ENCODE data around the gene HDC.

Gene HDC

GRCh38 chr15:50265620-50266019 is at the start of gene HDC:
HDC (minus strand) TSS chr15:50265726; CDS start chr15:50265623, 103 bp downstream.
- DNase-seq = peak; percentile 1

DNA sequence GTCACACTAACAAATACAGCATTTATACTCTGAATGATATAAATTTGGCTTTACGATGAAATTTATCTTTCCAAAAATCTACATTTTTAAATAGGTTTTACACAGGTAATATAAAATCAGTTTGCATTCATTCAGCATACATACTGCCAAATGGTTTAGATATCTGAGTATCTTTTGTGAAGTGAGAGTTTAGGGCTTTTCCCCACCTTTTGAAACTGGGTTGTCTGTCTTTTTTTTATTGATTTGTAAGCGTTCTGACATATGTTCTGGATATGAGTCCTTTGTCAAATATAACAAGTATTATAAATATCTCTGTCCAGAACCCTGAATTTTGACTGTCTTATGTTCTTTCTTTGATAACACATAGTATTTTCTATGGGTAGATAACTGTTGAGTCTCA is 47.1 kb upstream of the HDC start:
- no peak for DNase-seq

- DNase-seq = no peak
Measured at GRCh38 chr15:50307799-50308198, 42.3 kb upstream of the HDC start.

DNA sequence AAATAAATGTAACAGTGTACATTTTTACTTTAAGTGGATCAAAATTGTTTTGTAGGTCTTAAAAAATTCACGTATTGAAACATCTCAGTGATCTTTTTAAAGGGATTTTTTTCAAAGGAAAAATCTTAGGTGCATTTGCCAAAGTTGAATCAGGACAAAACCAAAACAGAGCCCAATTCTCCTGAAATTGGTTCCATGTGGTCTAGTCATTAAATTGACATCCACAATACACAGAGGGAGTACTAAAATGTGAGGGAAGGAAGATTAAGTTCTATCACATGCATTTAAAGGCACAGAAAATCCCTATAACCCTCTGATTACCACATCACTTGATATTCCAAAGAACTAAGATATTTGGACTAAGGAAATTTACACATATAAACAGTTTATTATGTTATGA is 39.3 kb upstream of the HDC start:
- DNase-seq = no peak

GRCh38 chr15:50302581-50302980 is 37.1 kb upstream of the HDC start:
- no peak for DNase-seq

DNA sequence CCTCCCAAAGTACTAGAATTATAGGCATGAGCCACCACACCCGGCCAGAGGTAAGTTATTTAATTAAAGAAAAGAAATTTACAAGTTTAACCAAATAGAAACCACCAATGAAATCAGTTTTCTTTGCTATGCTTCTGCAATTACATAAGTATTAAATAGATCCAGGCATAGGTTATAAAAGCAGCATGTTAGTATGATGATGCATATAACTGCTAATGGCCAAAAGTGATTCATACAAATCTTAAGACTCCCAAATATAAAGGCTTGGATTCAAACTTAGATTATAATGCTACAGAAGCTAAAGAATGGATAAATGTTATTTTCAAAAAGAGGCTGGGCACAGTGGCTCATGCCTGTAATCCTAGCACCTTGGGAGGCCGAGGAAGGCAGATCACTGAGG is 32.8 kb upstream of the HDC start:
- no peak for DNase-seq

- DNase-seq = no peak
Measured at GRCh38 chr15:50295966-50296365, 30.4 kb upstream of the HDC start.

DNA sequence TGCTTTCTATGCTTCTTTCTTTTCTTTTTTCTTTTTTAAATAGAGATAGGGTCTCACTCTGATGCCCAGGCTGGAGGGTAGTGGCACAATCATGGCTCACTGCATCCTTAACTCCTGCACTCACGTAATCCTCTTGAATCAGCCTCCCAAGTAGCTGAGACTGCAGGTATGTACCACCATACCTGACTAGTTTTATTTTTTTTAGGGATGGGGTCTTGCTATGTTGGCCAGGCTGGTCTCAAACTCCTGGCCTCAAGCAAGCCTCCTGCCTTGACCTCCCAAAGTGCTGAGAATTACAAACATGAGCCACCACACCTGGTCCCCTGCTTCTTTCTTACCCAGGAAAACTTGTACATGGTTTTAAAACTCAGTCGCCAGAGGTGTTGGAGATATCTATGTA is 24.2 kb upstream of the HDC start:
- DNase-seq = no peak

- no peak for DNase-seq
Measured at GRCh38 chr15:50287324-50288116, 22.0 kb upstream of the HDC start.

- DNase-seq = no peak
Measured at GRCh38 chr15:50281427-50281826, 15.9 kb upstream of the HDC start.

- no peak for DNase-seq
Measured at GRCh38 chr15:50280271-50280670, 14.7 kb upstream of the HDC start.

- DNase-seq = no peak
Measured at GRCh38 chr15:50278496-50278895, 13.0 kb upstream of the HDC start.

GRCh38 chr15:50277370-50277769 is 11.8 kb upstream of the HDC start:
- no peak for DNase-seq

DNA sequence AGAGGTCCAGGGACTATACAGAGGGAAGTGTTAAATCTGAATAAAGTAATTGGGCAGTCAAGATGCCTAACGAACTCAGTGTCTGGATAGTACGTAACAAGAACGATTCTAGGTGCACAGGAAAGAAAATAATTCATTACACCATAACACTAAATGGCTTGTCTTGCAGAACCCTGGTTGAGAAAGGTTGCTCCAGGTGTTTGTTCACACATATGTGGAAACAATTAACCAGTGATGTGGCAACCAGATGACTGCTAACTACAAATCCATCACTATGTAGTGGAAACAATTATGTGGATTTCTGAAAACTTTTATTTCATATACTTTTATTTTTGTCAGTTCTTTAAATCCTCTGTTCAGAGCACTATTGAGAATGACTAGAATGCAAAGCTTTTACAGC is 10.4 kb upstream of the HDC start:
- no peak for DNase-seq

GRCh38 chr15:50275091-50275490 is 9.6 kb upstream of the HDC start:
- no peak for DNase-seq

DNA sequence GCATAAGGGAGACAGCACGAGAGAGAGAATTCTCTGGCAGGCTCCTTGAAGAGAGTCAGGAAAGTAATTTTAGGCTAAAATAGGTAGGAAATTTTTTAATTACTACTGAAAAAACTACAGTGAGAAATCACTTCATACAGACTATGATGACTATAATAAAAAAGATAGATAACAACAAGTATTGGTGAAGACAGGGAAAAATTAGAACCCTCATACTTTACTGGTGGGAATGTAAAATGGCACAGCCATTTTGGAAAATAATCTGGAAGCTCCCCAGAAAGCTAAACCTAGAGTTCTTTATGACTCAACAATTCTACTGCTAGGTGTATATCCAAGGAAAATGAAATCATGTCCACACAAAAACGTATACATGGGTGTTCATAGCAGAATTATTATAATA is 2.1 kb upstream of the HDC start:
- no peak for DNase-seq

GRCh38 chr15:50262533-50262932 is 3.0 kb downstream of the HDC start:
- DNase-seq = no peak

DNA sequence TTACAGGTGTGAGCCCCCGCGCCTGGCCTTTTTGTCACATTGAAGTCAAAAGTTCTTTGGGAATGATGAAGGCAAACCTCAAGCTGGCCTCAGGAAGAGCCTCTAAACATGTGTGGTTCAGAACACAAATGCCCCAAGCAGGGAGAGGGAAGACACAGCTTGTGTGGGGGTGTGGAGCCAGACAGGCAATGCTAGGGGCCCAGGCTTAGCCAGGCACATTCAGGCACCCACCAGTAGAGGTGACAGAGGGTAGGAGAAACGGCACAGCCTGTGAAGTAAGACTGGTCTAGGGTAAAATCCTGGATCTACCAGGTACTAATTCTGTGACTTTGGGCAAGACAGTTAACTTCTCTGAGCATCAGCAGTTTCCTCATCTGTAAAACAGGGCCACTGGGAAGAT is 3.5 kb downstream of the HDC start:
- no peak for DNase-seq

DNA sequence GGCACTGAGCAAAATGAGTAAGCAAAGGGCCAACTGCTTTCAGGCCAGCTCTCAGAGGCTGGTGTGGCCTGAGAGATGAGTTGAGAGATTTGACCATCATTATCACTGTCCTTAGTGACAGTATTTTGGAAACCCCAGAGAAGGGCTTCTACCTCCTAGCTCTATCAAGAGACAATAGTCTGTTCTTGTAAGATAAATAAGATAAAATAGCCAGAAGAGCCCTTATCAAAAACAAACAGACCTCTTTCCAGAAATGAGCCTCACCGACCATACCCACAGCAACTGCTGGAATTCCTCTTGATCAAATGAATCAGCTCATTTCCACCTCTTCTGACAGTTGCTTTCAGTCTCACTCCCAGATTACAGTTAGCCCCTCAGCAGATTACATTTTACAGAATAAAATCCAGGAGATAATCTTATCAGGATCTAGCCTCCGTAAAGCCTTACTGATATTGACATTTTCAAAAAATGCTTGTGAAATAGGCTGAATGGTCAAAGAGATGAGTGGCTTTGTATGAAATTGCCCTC is 4.5 kb downstream of the HDC start:
- no peak for DNase-seq

DNA sequence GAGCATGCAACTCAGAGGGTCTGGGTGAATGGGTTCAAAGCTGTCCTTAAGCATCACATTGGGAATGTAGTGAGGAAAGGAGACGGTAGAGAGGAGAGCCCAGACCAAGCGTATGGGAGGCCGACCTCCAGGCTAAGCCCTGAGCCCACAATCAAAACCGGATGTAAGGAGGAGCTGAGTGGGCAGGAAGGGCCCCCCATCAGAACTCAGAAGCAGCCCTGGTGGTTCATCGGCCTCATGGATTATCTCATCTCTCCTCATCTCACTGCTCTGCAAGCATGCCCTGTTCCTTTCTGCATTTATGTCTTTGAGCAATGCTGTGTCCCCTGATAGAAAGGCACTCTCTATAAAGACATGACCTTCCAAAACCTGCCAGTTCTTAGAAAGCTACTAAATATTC is 6.2 kb downstream of the HDC start:
- no peak for DNase-seq

GRCh38 chr15:50257924-50258323 is 7.6 kb downstream of the HDC start:
- no peak for DNase-seq

DNA sequence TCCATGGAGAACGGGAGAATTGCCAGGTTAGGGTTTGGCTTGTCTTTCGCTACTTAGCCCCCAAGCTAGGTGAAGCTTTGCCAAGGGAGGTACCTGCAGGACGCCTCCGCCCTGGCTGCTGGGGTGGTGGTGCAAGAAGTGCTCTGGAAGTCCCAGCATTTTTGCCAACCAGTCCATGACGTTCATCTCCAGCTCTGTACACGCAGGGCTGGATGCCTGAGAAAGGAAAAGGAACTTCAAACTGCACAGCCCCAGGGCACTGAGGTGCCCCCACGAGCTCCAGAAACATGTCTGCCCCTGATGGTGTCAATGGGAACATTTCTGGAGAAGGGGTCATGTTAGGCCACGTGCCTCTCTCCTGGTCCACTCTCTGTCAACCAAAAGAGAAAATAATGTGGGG is 8.2 kb downstream of the HDC start:
- no peak for DNase-seq

GRCh38 chr15:50256188-50257041 is 9.1 kb downstream of the HDC start:
- DNase-seq = no peak

DNA sequence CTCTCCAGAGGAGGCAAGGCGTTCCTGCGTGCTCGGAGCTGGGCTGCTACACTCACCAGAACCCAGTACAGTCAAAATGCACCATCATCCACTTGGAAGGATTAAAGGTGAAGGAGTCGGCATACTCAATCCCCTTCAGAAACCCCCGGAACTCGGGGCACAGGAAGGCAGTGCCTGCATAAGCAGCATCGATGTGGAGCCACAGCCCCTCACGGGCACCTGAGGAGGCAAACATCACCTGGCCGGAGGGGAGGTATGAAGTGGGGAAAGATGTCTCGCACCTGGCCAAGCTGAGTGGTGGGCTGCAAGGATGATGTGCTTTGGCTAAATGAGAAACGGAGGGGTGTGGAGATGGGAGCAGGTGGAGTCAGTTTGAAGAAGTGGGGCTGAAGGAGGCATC is 13.0 kb downstream of the HDC start:
- no peak for DNase-seq

All from NCI-H345 (cell line).